Activated naive CD8-positive, alpha-beta T cell treated with anti-CD3 and anti-CD28 coated beads for 36 hours (primary cell): ENCODE measurements around the gene CYP26A1. TPM values are rescaled to one million over a fixed set of nuclear protein-coding genes. Genes with fewer than 3 reads are reported as not detected.

Source experiments
- DNase-seq: peaks from one replicate; pipeline ENCODE4 v3.0.0; 2021
- H3K27ac Mint-ChIP-seq: one replicate; pipeline ENCODE4 v1.8.0; 2022; ENCODE audit warnings: mild to moderate bottlenecking, moderate library complexity, mixed read lengths
- H3K27me3 Mint-ChIP-seq: one replicate; pipeline ENCODE4 v1.8.0; 2022; ENCODE audit warnings: mild to moderate bottlenecking, mixed read lengths
- H3K36me3 Mint-ChIP-seq: one replicate; pipeline ENCODE4 v1.8.0; 2021; ENCODE audit warnings: mild to moderate bottlenecking, mixed read lengths
- H3K4me1 Mint-ChIP-seq: one replicate; pipeline ENCODE4 v1.8.0; 2021; ENCODE audit warnings: mixed read lengths
- H3K4me3 Mint-ChIP-seq: one replicate; pipeline ENCODE4 v1.8.0; 2022; ENCODE audit warnings: mild to moderate bottlenecking, moderate library complexity, mixed read lengths
- H3K9me3 Mint-ChIP-seq: one replicate; pipeline ENCODE4 v1.8.0; 2022; ENCODE audit warnings: mixed read lengths
- total RNA-seq, 2 experiments: library from RNA; stranded (reverse); gene quantifications; one replicate each; pipeline ENCODE4 v1.2.3, GENCODE V29; 2021

The CYP26A1 gene
- total RNA-seq, 2 experiments from 2014 or later, result not detected

GRCh38 chr10:93061594-93062513 lies 11.8 kb upstream of the CYP26A1 start:
- Mint-ChIP-seq H3K27me3 (peaks cover 57% of the 10 kb centered on the region), H3K27ac (no peak overlapping the region), H3K4me1 (peaks cover 13% of the 10 kb centered on the region), H3K9me3 (no peaks in the 10 kb centered on the region), H3K4me3 (peak overlapping the region; percentile 73), H3K36me3 (peaks cover 13% of the 10 kb centered on the region)
- DNase-seq, result no peak

- H3K9me3 Mint-ChIP-seq, result no peaks in the 10 kb centered on the region
- peaks cover 13% of the 10 kb centered on the region for H3K4me1 Mint-ChIP-seq
- H3K27ac Mint-ChIP-seq, result no peak overlapping the region
- peak; percentile 78 for DNase-seq
- H3K4me3 Mint-ChIP-seq, result peak overlapping the region; percentile 73
- H3K36me3 Mint-ChIP-seq, result peaks cover 13% of the 10 kb centered on the region
- peaks cover 65% of the 10 kb centered on the region for H3K27me3 Mint-ChIP-seq
These were observed 11.1 kb upstream of the CYP26A1 start for GRCh38 chr10:93062514-93063143.

- peaks cover 73% of the 10 kb centered on the region for H3K27me3 Mint-ChIP-seq
- H3K36me3 Mint-ChIP-seq, result peaks cover 9% of the 10 kb centered on the region
- no peak for DNase-seq
- H3K27ac Mint-ChIP-seq, result no peak overlapping the region
- peaks cover 13% of the 10 kb centered on the region for H3K4me1 Mint-ChIP-seq
- H3K4me3 Mint-ChIP-seq, result no peak overlapping the region
- no peaks in the 10 kb centered on the region for H3K9me3 Mint-ChIP-seq
These were observed 10.3 kb upstream of the CYP26A1 start for GRCh38 chr10:93063144-93063976.

- Mint-ChIP-seq H3K9me3 (no peaks in the 10 kb centered on the region), H3K4me3 (no peak overlapping the region), H3K36me3 (peaks cover 5% of the 10 kb centered on the region), H3K4me1 (peaks cover 18% of the 10 kb centered on the region), H3K27me3 (peaks cover 80% of the 10 kb centered on the region), H3K27ac (no peak overlapping the region)
- no peak for DNase-seq
These were observed 9.6 kb upstream of the CYP26A1 start for GRCh38 chr10:93063977-93064660.

- Mint-ChIP-seq H3K27me3 (peaks cover 82% of the 10 kb centered on the region), H3K9me3 (no peaks in the 10 kb centered on the region), H3K36me3 (peaks cover 2% of the 10 kb centered on the region), H3K4me3 (no peak overlapping the region), H3K4me1 (peaks cover 18% of the 10 kb centered on the region), H3K27ac (no peak overlapping the region)
- no peak for DNase-seq
These were observed 8.6 kb upstream of the CYP26A1 start for GRCh38 chr10:93064874-93065660.

GRCh38 chr10:93065675-93066543 lies 7.8 kb upstream of the CYP26A1 start:
- H3K27me3 Mint-ChIP-seq, result peaks cover 85% of the 10 kb centered on the region
- H3K9me3 Mint-ChIP-seq, result no peaks in the 10 kb centered on the region
- H3K36me3 Mint-ChIP-seq, result no peaks in the 10 kb centered on the region
- DNase-seq, result no peak
- H3K27ac Mint-ChIP-seq, result no peak overlapping the region
- no peak overlapping the region for H3K4me3 Mint-ChIP-seq
- H3K4me1 Mint-ChIP-seq, result peaks cover 18% of the 10 kb centered on the region

- peaks cover 87% of the 10 kb centered on the region for H3K27me3 Mint-ChIP-seq
- peaks cover 15% of the 10 kb centered on the region for H3K4me1 Mint-ChIP-seq
- DNase-seq, result no peak
- H3K4me3 Mint-ChIP-seq, result no peak overlapping the region
- no peaks in the 10 kb centered on the region for H3K9me3 Mint-ChIP-seq
- H3K27ac Mint-ChIP-seq, result no peak overlapping the region
- H3K36me3 Mint-ChIP-seq, result no peaks in the 10 kb centered on the region
These were observed 7.2 kb upstream of the CYP26A1 start for GRCh38 chr10:93066544-93066913.

- no peak overlapping the region for H3K27ac Mint-ChIP-seq
- peaks cover 89% of the 10 kb centered on the region for H3K27me3 Mint-ChIP-seq
These were observed 6.0 kb upstream of the CYP26A1 start for GRCh38 chr10:93067443-93068365.

GRCh38 chr10:93068411-93069244 lies 5.1 kb upstream of the CYP26A1 start:
- Mint-ChIP-seq H3K4me1 (peaks cover 22% of the 10 kb centered on the region), H3K4me3 (no peak overlapping the region), H3K27me3 (peaks cover 95% of the 10 kb centered on the region), H3K9me3 (no peaks in the 10 kb centered on the region), H3K36me3 (no peaks in the 10 kb centered on the region), H3K27ac (no peak overlapping the region)
- no peak for DNase-seq

More at GRCh38 chr10:93067443-93068365, 6.0 kb upstream of the CYP26A1 start:
- H3K9me3 Mint-ChIP-seq, result no peaks in the 10 kb centered on the region
- DNase-seq, result no peak
- H3K36me3 Mint-ChIP-seq, result no peaks in the 10 kb centered on the region
- peaks cover 17% of the 10 kb centered on the region for H3K4me1 Mint-ChIP-seq
- H3K4me3 Mint-ChIP-seq, result no peak overlapping the region

- no peak overlapping the region for H3K4me3 Mint-ChIP-seq
- peaks cover 94% of the 10 kb centered on the region for H3K27me3 Mint-ChIP-seq
These were observed 4.5 kb upstream of the CYP26A1 start for GRCh38 chr10:93069245-93069561.

GRCh38 chr10:93070378-93071176 lies 3.1 kb upstream of the CYP26A1 start:
- Mint-ChIP-seq H3K36me3 (no peaks in the 10 kb centered on the region), H3K27me3 (peaks cover 94% of the 10 kb centered on the region), H3K27ac (no peak overlapping the region), H3K4me3 (no peak overlapping the region), H3K9me3 (no peaks in the 10 kb centered on the region), H3K4me1 (peaks cover 32% of the 10 kb centered on the region)
- DNase-seq, result no peak

More at GRCh38 chr10:93069245-93069561, 4.5 kb upstream of the CYP26A1 start:
- H3K27ac Mint-ChIP-seq, result no peak overlapping the region
- peaks cover 23% of the 10 kb centered on the region for H3K4me1 Mint-ChIP-seq
- no peak for DNase-seq
- no peaks in the 10 kb centered on the region for H3K9me3 Mint-ChIP-seq
- no peaks in the 10 kb centered on the region for H3K36me3 Mint-ChIP-seq
